Endothelial cell of umbilical vein (primary cell): ENCODE measurements around the gene CDH11. TPM values are rescaled to one million over a fixed set of nuclear protein-coding genes. Genes with fewer than 3 reads are reported as not detected.

Experiments
- BruUV-seq: library from RNA; stranded (reverse); fragments of 400-500 nt; replicated peaks from 2 replicates; lab custom pipeline; 2021; lab: Mats Ljungman, UMichigan
- CTCF ChIA-PET: fragments of 300-600, 350-600 bp; sonication (Branson Sonifier 250); formaldehyde crosslinking; loops from one replicate; lab custom pipeline; 2021; ENCODE audit warnings: antibody characterized with exemption, inconsistent platforms; lab: Charles Lee
- POLR2A ChIA-PET: fragments of 300-600, 350-600 bp; sonication (Branson Sonifier 250); formaldehyde crosslinking; loops from one replicate; lab custom pipeline; 2021; ENCODE audit warnings: antibody characterized with exemption, inconsistent platforms; lab: Charles Lee
- DNase-seq: peaks from one replicate; pipeline ENCODE4 v3.0.0-alpha.2; 2011; ENCODE audit warnings: low read depth, low spot score
- FAIRE-seq: peaks from 2 replicates; lab custom pipeline; 2011; peaks lifted over from hg19 to GRCh38; lab: Jason Lieb, UNC
- H2AFZ ChIP-seq: 2 replicates; pipeline ENCODE4 v1.6.0; 2012; ENCODE audit warnings: low read depth, low read length, control low read depth, inconsistent platforms
- H3K27ac ChIP-seq: 2 replicates; pipeline ENCODE4 v1.5.1; 2011; ENCODE audit warnings: low read depth, mild to moderate bottlenecking, control low read depth, low read length, moderate library complexity; ENCODE audit not compliant: insufficient read depth
- H3K27me3 ChIP-seq, 2 experiments: 2 replicates each; pipeline versions ENCODE4 v1.6.0 to v1.6.1; 2011; ENCODE audit warnings: low read length in 2 of 2, mixed read lengths in 1 of 2; ENCODE audit not compliant: control insufficient read depth in 2 of 2, insufficient read depth in 2 of 2
- H3K36me3 ChIP-seq, 2 experiments: 2 replicates in 1 of 2; 3 replicates in 1 of 2; pipeline ENCODE4 v1.5.1; 2011; ENCODE audit warnings: low read length in 2 of 2, mild to moderate bottlenecking in 1 of 2, moderate library complexity in 1 of 2; ENCODE audit not compliant: control insufficient read depth in 2 of 2, insufficient read depth in 2 of 2; ENCODE audit errors: extremely low read depth in 1 of 2
- H3K4me1 ChIP-seq: 3 replicates; pipeline ENCODE4 v1.5.1; 2011; ENCODE audit warnings: mild to moderate bottlenecking, low read length; ENCODE audit not compliant: control insufficient read depth, insufficient read depth; ENCODE audit errors: extremely low read depth
- H3K4me2 ChIP-seq: 2 replicates; pipeline ENCODE4 v1.6.1; 2011; ENCODE audit warnings: low read length, control low read depth, mixed read lengths; ENCODE audit not compliant: insufficient read depth
- H3K4me3 ChIP-seq, 3 experiments: fragments of 200-600 bp in 1 of 3; sonication (generic), shearing (Covaris generic) in 1 of 3; replicated peaks in 1 of 3; 2 replicates each; pipeline ENCODE4 v1.5.1; 2011 to 2016; ENCODE audit warnings: control low read depth in 3 of 3, low read length in 3 of 3, mild to moderate bottlenecking in 2 of 3, inconsistent platforms in 1 of 3, low read depth in 1 of 3, moderate library complexity in 1 of 3; ENCODE audit not compliant: insufficient read depth in 1 of 3
- H3K79me2 ChIP-seq: 2 replicates; pipeline ENCODE4 v1.6.0; 2012; ENCODE audit warnings: low read length, inconsistent platforms; ENCODE audit not compliant: control insufficient read depth, insufficient read depth
- H3K9ac ChIP-seq: replicated peaks from 2 replicates; pipeline ENCODE3; 2011; ENCODE audit warnings: low read length, control low read depth; ENCODE audit not compliant: insufficient read depth; ENCODE audit errors: extremely low read depth
- H3K9me1 ChIP-seq: replicated peaks from 3 replicates; pipeline ENCODE4 v1.6.0; 2011; ENCODE audit warnings: mild to moderate bottlenecking, low read length; ENCODE audit not compliant: control insufficient read depth, insufficient read depth; ENCODE audit errors: extremely low read depth
- H3K9me3 ChIP-seq: replicated peaks from 2 replicates; pipeline ENCODE4 v1.5.1; 2012; ENCODE audit warnings: low read length, inconsistent platforms; ENCODE audit not compliant: control insufficient read depth, insufficient read depth
- H4K20me1 ChIP-seq: replicated peaks from 2 replicates; pipeline ENCODE3; 2011; ENCODE audit warnings: mild to moderate bottlenecking, low read length; ENCODE audit not compliant: control insufficient read depth, insufficient read depth; ENCODE audit errors: extremely low read depth
- EZH2 ChIP-seq: IDR thresholded peaks from 2 replicates; pipeline ENCODE4 v1.6.1; 2012; ENCODE audit warnings: borderline replicate concordance, low read depth, mild to moderate bottlenecking, moderate library complexity, low read length, inconsistent platforms; ENCODE audit not compliant: severe bottlenecking
- FOS ChIP-seq: IDR thresholded peaks from 2 replicates; pipeline ENCODE4 v1.6.1; 2011; ENCODE audit warnings: mild to moderate bottlenecking, low read length, moderate library complexity, borderline replicate concordance; ENCODE audit not compliant: insufficient read depth
- GATA2 ChIP-seq: IDR thresholded peaks from 2 replicates; pipeline ENCODE4 v1.7.0; 2011; ENCODE audit warnings: low read depth, mild to moderate bottlenecking, moderate library complexity, mixed read lengths, low read length; ENCODE audit not compliant: insufficient read length, insufficient read depth
- JUN ChIP-seq: IDR thresholded peaks from 2 replicates; pipeline ENCODE4 v1.6.1; 2011; ENCODE audit warnings: borderline replicate concordance, low read depth; ENCODE audit not compliant: insufficient read length, insufficient read depth
- MYC ChIP-seq: IDR thresholded peaks from one replicate; pipeline ENCODE4 v1.6.1; 2011; ENCODE audit warnings: mild to moderate bottlenecking, low read depth, low read length
- POLR2A ChIP-seq: IDR thresholded peaks from 2 replicates; pipeline ENCODE4 v1.6.1; 2012; ENCODE audit warnings: low read depth, mild to moderate bottlenecking, control low read depth, low read length
- POLR2AphosphoS5 ChIP-seq: IDR thresholded peaks from 2 replicates; pipeline ENCODE4 v1.6.1; 2012; ENCODE audit warnings: low read depth, mild to moderate bottlenecking, control low read depth, low read length, moderate library complexity; ENCODE audit not compliant: insufficient read depth
- dilution Hi-C: fragments of 300-500 bp; cut with MboI; formaldehyde crosslinking; loops from one replicate; pipeline ENCODE4 v1.15.0; 2019; ENCODE audit warnings: low sequenced_read_pairs; ENCODE audit not compliant: extremely low pct_ligation_motif_present
- intact Hi-C: fragments of 100-400 bp; cut with micrococcal nuclease; formaldehyde crosslinking; loops from one replicate; pipeline ENCODE4 v1.10.0; 2022
- polyA plus RNA-seq, 4 experiments: library from polyadenylated mRNA; depleted of rRNA in 3 of 4; stranded (reverse) in 3 of 4; unstranded in 1 of 4; fragments of >200 nt; gene quantifications; 2 replicates each; pipeline versions ENCODE4 v1.2.1 to v1.2.3, GENCODE V29; 2011 to 2012; ENCODE audit warnings: missing spikeins in 1 of 4
- total RNA-seq: library from RNA; stranded (reverse); gene quantifications from 2 replicates; pipeline ENCODE4 v1.2.3, GENCODE V29; 2021
- TF ChIP-seq, protein P1 (sequence below), 2 donors: IDR thresholded peaks; 1 replicate in 1 of 2; 2 replicates in 1 of 2; pipeline ENCODE4 v1.5.1; 2011; ENCODE audit warnings: low read length in 2 of 2, mild to moderate bottlenecking in 2 of 2, moderate library complexity in 2 of 2, control low read depth in 1 of 2, inconsistent platforms in 1 of 2, low read depth in 1 of 2; ENCODE audit not compliant: insufficient read depth in 1 of 2; ENCODE audit errors: extremely low read depth in 1 of 2
- TF ChIP-seq, protein P2 (sequence below): IDR thresholded peaks from 2 replicates; pipeline ENCODE4 v1.6.1; 2011; ENCODE audit not compliant: insufficient read depth, insufficient read length

CDH11 gene
- total and polyA plus RNA-seq, 2 donors (not counting 3 experiments of a cell fraction or from before 2014, with no cell fraction given), result 30.4 to 32.7 TPM

DNA sequence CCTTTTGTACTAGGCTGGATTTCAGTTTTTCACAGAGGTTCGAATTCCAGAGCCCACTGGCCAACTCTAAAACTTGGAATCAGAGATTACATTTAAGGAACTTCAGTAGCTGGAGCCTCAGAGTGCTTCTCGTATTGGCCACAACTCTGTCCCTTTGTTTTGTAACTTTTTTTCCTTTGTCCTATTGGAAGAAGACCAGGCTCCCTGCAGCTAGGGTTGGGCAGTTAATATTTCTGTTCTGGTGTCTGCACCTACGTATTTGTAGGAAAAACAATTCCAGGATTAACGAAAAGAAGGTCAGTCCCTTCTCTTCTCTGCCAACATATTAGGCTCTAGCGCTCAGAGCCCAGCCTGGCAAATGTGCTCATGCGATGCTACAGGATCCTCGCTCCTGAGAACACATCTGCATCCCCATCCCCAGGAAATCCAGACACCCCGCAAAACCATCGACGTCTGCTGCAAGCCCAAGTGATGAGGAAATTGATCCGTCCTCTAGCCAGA lies 1.9 kb downstream of the CDH11 start:
- H2AFZ ChIP-seq, result peak overlapping the region; percentile 94
- H4K20me1 ChIP-seq, result no peaks in the 10 kb centered on the region
- intact Hi-C loops (loop anchor here (2.0 to 5.0 kb wide), 5 partner anchors 158 to 1759 kb away; no protein-coding TSS in a partner anchor), dilution Hi-C loops (no loop called here)
- TF ChIP-seq POLR2AphosphoS5 (no peak), FOS (no peak), EZH2 (no peak), GATA2 (no peak), POLR2A (no peak), MYC (no peak), JUN (no peak)
- TF ChIP-seq, protein P1, sequence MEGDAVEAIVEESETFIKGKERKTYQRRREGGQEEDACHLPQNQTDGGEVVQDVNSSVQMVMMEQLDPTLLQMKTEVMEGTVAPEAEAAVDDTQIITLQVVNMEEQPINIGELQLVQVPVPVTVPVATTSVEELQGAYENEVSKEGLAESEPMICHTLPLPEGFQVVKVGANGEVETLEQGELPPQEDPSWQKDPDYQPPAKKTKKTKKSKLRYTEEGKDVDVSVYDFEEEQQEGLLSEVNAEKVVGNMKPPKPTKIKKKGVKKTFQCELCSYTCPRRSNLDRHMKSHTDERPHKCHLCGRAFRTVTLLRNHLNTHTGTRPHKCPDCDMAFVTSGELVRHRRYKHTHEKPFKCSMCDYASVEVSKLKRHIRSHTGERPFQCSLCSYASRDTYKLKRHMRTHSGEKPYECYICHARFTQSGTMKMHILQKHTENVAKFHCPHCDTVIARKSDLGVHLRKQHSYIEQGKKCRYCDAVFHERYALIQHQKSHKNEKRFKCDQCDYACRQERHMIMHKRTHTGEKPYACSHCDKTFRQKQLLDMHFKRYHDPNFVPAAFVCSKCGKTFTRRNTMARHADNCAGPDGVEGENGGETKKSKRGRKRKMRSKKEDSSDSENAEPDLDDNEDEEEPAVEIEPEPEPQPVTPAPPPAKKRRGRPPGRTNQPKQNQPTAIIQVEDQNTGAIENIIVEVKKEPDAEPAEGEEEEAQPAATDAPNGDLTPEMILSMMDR (IDR thresholded peaks at IDR 0.05; ENCODE audit: extremely low read depth in 1 of 2, insufficient read depth in 1 of 2, low read depth in 1 of 2, low read length in 2 of 2), result no peak
- TF ChIP-seq, protein P2, sequence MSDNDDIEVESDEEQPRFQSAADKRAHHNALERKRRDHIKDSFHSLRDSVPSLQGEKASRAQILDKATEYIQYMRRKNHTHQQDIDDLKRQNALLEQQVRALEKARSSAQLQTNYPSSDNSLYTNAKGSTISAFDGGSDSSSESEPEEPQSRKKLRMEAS, result no peak
- BruUV-seq, result TSS peak; percentile 8
- H3K27me3 ChIP-seq, result no peaks in the 10 kb centered on the region
- peak overlapping the region; percentile 63 for H3K9ac ChIP-seq
- DNase-seq (peak; percentile 62), FAIRE-seq (peak; percentile 80)
- ChIA-PET CTCF (interaction anchor here (1.0 to 1.2 kb wide), 2 partner anchors 1030 to 1068 kb away, joined by 3 read pairs; no protein-coding TSS in a partner anchor), POLR2A (no interaction called here)
- H3K4me1 ChIP-seq, result peaks cover 34% of the 10 kb centered on the region
- H3K79me2 ChIP-seq, result peaks cover 9% of the 10 kb centered on the region
- H3K36me3 ChIP-seq, result no peaks in the 10 kb centered on the region
- peak overlapping the region in 2 of 3 experiments; percentile 71 for H3K4me3 ChIP-seq
- no peak overlapping the region for H3K27ac ChIP-seq
- no peaks in the 10 kb centered on the region for H3K9me3 ChIP-seq
- H3K4me2 ChIP-seq, result peak overlapping the region; percentile 67
- H3K9me1 ChIP-seq, result no peaks in the 10 kb centered on the region
